BE2C (cell line): ENCODE data around the gene COL7A1.

Experiments
- DNase-seq: peaks from one replicate; pipeline ENCODE4 v3.0.0-alpha.2; 2020
- H3K27me3 ChIP-seq: fragments of 250-450 bp; sonication (Bioruptor Pico); 2 replicates; pipeline ENCODE4 v1.5.1; 2020; ENCODE audit warnings: mild to moderate bottlenecking
- H3K36me3 ChIP-seq: fragments of 250-450 bp; sonication (Bioruptor Pico); 2 replicates; pipeline ENCODE4 v1.5.1; 2020; ENCODE audit warnings: mild to moderate bottlenecking
- H3K4me1 ChIP-seq: fragments of 250-450 bp; sonication (Bioruptor Pico); 2 replicates; pipeline ENCODE4 v1.5.1; 2020
- H3K4me3 ChIP-seq: 2 replicates; pipeline ENCODE4 v1.5.1; 2011; ENCODE audit warnings: low read depth, low read length
- H3K9me3 ChIP-seq: fragments of 250-450 bp; sonication (Bioruptor Pico); 2 replicates; pipeline ENCODE4 v1.5.1; 2020
- CTCF ChIP-seq: IDR thresholded peaks from 2 replicates; pipeline ENCODE4 v1.5.1; 2012; ENCODE audit warnings: mild to moderate bottlenecking, low read depth, low read length

COL7A1 gene

GRCh38 chr3:48548729-48549705 lies 46.1 kb downstream of the COL7A1 start:
- DNase-seq, result peak; percentile 79

GRCh38 chr3:48548126-48548525 lies 47.0 kb downstream of the COL7A1 start:
- Histone ChIP-seq H3K9me3 (no peaks in the 10 kb centered on the region), H3K27me3 (no peaks in the 10 kb centered on the region), H3K4me3 (no peak overlapping the region), H3K36me3 (no peaks in the 10 kb centered on the region), H3K4me1 (no peaks in the 10 kb centered on the region; the same call in 1 of the 2 replicates)
- no peak for DNase-seq
- no peak for TF ChIP-seq CTCF

More at GRCh38 chr3:48548729-48549705, 46.1 kb downstream of the COL7A1 start:
- Histone ChIP-seq H3K4me1 (no peaks in the 10 kb centered on the region), H3K27me3 (no peaks in the 10 kb centered on the region), H3K36me3 (no peaks in the 10 kb centered on the region), H3K4me3 (no peak overlapping the region), H3K9me3 (no peaks in the 10 kb centered on the region)
- peak; percentile 83 for TF ChIP-seq CTCF

- no peak for DNase-seq
- no peaks in the 10 kb centered on the region; the same call in 1 of the 2 replicates for H3K4me1 ChIP-seq
- no peaks in the 10 kb centered on the region for H3K9me3 ChIP-seq
- H3K4me3 ChIP-seq, result no peak overlapping the region
- H3K36me3 ChIP-seq, result no peaks in the 10 kb centered on the region
- no peak for TF ChIP-seq CTCF
- no peaks in the 10 kb centered on the region for H3K27me3 ChIP-seq
Observed at GRCh38 chr3:48546203-48546829, 48.8 kb downstream of the COL7A1 start.

- H3K9me3 ChIP-seq, result no peaks in the 10 kb centered on the region
- DNase-seq, result no peak
- H3K4me3 ChIP-seq, result no peak overlapping the region
- TF ChIP-seq CTCF, result no peak
- no peaks in the 10 kb centered on the region for H3K27me3 ChIP-seq
- no peaks in the 10 kb centered on the region for H3K36me3 ChIP-seq
- no peaks in the 10 kb centered on the region; the same call in 1 of the 2 replicates for H3K4me1 ChIP-seq
Observed at GRCh38 chr3:48544141-48544540, 51.0 kb downstream of the COL7A1 start.

- H3K27me3 ChIP-seq, result no peaks in the 10 kb centered on the region
- peak; percentile 56 for DNase-seq
- no peaks in the 10 kb centered on the region for H3K36me3 ChIP-seq
- H3K4me1 ChIP-seq, result no peaks in the 10 kb centered on the region; the same call in 1 of the 2 replicates
- TF ChIP-seq CTCF, result no peak
- H3K4me3 ChIP-seq, result no peak overlapping the region
- H3K9me3 ChIP-seq, result no peaks in the 10 kb centered on the region
Observed at GRCh38 chr3:48543271-48543866, 51.8 kb downstream of the COL7A1 start.
